HG03571 (cell line): ENCODE measurements around the gene GTSE1.

Experiments
- ATAC-seq: cut with Tn5 transposase; IDR thresholded peaks from one replicate; pipeline ENCODE4 v1.9.1; 2021; ENCODE audit not compliant: unreplicated experiment

The GTSE1 gene

DNA sequence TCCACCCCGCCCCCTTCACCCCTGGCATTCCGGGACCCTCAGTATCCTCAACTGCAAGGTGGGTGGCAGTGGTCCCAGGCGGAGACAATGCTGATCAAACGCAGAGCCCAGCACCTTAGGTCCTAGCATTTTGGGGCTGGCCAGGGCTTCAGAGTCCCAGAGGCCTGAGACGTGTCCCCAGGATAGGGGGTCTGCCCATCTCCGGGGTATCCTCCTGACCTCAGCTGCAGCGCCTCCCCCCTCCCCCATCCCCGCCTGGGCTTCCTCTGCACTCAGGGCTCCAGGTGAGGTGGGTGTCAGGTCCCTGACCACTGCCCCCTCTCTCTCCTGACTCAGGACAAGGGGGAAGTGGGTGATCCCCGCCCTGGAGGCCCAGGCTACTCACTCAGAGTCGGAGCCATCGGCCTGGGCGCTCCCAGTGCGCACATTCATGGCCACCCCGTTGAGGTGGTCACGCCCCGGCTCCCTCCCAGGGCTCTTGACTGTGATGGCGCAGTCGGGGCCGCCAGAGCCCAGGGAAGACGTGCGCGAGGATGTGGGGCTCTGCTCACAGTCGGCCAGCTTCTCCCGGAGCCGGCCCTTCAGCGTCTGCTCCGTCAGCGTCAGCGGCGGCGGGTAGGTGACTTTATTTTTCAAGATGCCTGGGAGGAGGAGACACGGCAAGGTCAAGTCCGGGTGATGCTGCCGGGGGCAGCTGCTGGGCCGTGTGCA, 67.1 kb downstream of the GTSE1 start:
- ATAC-seq = no peak

DNA sequence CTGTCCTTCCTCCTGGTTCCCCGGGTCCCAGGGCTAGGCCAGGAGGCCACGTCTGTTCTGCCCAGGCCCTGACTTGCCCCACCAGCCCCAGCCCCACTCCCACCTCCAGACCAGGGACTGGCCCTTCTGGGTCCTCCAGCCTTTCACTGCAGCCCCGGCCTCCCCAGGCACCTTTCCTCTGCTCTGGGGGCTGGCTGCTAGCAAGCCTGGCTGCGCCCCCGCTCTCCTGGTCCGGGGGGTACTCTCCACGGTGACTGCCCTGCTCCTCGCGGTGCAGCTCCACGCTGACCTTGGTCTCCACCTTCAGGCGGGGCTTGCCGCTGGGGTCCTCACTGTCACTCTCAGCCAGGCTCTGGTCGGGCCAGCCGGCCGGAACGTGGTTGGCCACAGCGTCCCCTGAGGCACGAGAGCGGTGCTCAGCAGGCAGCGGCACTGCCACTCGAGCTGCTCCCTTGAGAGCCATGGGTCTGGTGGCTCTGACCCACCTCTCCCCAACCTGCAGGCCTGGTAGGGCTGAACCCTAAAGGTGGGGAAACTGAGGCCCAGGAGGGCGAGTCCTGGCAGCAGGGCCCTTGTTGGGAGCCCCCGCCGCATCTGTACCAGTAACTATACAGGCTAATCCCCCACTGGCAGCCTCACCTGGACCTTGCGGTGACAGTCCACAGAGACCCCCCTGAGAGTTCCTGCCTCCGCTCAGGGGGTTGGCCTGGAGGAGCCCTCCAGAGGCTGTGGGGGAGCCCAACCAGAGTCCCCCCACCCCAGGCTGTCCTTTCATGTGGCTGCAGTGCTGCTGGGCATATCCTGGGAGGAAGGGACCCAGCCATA, 67.9 kb downstream of the GTSE1 start:
- no peak for ATAC-seq

GRCh38 chr22:46365166-46365624, 68.5 kb downstream of the GTSE1 start:
- ATAC-seq = no peak

DNA sequence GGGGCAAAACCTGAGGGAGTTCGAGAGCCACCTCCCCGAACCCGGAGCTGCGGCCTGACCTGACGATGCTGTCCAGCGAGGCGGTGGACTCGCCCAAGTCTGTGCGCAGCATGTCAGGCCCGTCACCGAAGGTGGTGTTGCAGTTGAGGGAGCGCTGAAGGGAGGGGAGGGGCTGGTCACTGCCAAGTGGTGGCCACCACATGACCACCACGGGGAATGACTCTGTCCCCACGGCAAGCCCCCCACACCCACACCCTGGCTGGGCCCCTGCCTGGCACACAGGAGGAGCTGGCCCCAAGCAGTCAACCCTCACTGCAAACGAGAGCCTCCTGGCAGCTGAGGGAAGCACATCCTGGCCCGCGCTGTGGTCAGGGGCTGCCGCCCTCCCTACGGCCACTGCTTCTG, 69.7 kb downstream of the GTSE1 start:
- ATAC-seq = no peak

DNA sequence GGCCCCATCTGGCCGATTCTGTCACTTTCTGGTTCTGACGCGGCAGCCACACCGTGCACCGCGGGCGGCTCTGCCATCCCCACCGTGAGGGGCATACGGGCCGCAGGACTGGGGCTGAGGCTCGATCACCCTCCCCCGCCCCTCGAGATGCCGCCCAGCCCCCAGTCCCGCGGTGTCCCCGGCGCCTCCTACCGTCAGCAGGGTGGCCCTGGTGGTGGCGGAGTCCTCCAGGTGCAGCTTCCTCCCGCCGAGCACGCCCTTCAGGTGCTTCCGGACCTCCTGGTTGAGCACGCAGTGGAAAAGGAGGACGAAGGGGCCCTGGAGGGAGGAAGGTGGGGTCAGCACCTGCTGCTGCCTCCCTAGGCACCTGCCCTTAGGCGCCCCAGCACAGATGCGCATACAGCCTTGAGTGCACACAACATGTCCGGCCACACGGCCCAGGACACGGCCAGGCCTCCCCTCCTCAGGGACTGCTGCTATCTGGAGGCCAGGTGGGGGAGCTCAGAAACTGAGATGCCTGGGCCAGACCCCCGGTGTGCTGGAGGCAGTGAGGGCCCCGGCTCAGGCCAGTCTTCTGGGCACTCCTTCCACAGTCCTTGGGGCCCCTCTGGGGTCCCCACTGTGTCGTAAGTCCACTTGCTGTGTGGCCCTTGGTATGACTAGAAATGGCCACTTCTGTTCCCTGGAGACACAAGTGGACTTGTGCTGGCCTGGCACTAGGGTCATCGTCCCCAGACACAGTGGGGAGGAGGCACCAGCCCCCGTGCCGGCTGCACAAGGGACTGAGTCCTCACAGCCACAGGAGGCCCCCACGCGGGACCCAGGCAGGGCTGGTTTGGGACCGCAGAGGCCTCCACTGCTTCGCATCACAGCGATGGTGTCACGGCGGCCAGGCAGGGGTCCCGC, 70.4 kb downstream of the GTSE1 start:
- no peak for ATAC-seq

DNA sequence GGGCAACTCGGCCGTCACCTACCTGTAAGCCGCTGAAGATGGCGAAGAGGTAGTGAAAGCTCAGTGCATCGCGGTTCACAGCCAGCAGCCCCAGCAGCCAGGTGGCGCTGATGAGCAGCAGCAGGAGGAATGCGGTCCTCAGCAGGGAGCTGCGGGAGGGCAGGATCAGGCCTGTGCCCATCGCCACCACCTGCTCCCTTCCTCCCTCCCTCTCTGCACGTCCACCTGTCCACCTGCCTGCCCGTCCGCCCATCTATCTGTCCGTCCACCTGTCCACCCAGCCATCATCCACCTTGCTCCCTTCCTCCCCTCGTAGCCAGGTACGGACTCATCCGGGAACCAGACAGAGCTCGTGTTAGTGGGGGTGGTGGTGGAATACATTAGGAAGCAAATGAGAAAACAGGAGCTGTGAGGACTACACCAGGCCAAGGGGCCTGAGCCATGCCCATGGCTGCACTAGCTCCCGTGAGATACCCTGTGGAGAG, 71.1 kb downstream of the GTSE1 start:
- no peak for ATAC-seq

DNA sequence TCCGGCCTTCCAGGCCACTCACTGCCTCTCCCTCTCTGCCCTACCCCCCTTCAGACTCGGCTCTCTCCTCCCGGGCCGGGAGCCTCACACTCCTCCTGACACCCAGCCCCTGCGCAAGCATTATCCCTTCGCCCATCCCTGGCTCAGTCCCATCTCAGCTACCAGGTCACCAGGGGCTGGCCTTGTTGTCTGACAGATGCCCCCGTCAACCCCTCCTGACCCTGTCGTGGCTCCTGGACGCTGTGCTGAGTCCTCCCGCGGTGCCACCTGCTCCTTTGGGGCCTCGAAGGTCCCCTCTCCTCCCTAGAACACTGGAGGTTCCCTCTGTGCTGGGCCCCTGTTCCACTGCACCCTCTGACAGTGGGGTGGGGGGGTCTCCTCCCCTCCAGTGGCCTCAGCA, 71.8 kb downstream of the GTSE1 start:
- no peak for ATAC-seq

DNA sequence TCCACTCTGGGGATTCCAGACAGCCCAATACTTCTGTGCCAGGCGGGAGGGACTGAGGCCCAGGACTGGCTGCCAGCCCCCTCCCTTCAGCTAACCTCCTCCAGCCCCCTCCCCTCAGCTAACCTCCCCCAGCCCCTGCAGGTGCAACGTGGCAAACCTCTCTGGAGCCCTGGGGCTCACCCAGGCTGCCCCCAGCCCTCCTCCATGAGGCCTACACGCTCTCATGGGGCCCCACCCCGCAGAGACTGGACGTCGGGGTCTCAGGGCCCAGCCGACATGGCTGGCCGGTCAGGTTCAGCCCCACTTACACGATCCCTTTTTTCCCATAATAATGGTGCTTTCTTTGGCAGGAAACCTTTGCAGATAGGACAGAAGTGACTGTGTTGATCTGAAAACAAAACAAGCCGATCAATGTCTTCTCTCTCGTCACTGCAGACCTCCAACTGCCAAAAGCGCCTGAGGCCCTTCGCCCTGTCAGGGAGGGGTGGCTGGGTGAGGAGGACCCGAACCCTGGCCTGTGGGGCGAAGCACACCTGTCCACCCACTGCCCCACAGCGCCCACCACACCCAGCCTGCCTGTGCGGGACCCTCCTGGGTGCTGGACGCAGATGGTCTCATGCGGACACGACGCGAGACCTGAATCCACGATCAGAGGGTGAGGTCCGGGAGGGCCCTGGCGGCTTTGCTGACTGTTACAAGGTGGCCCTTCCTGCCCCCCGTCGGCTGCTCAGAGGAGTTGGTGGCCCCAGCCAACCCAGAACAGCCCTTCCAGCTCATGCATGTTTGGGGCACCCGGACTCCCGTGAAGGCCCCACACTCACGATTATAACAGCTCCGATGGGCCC, 72.4 kb downstream of the GTSE1 start:
- no peak for ATAC-seq

DNA sequence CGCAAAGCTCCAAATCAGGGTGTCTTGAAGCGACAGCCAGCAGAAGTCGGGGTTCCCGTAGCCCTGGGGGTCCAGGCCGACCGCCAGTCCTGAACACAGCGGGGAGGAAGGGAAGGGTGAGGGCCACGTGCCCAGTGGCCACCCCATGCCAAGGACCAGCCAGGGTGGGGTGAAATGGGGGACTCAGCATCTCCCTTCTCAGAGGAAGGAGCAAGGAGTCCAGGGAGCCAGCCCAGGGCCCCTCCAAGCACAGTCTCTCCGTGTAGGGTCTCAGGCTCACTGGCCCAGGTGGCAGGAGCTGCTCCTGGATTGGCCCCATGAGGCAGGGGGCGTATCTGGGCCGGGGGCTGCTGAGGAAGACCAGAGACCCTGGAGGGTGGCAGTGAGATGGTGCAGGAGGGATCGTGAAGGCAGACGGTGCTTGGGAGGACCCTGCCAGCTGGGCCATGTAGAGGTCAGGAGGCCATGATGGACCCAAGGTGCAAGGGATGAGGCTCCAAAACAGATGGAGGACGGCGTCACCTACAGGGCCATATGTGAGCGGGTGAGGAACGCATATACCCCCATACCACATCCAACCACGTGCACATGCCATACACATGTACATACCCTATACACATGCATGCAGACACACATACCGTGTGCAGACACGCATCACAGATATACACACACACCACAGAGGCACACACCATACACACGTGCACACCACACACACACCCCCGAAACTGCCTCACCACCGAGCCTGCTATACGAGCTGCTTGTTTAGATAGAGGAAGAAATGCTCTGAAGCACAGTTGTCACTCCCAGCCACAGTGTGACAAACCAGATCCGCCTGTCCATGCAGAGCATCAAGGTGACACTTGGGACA, 73.3 kb downstream of the GTSE1 start:
- ATAC-seq = no peak

- no peak for ATAC-seq
Observed at GRCh38 chr22:46370584-46371291, 74.1 kb downstream of the GTSE1 start.

GRCh38 chr22:46371623-46372226, 75.1 kb downstream of the GTSE1 start:
- no peak for ATAC-seq

DNA sequence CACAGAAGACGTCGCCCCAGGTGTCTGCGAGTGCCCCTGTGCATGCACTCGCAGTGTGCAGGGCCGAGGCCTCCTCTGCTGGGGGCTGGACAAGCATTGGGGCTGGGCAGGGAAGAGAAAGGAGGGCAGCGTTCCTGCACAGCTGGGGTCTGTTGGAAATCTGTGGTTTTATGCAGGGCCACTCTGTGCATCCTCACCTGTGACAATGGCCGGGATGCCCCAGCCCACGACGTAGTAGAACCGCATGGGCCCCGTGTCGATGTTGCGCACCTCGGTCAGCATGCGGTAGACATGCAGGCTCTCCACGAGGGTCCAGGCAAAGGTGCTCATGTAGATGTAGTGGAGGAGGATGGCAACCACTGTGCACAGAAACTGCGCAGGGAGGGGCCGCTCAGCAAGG, 76.0 kb downstream of the GTSE1 start:
- ATAC-seq = no peak

GRCh38 chr22:46373159-46373558, 76.5 kb downstream of the GTSE1 start:
- ATAC-seq = no peak

- no peak for ATAC-seq
Observed at GRCh38 chr22:46373921-46374662, 77.4 kb downstream of the GTSE1 start.

DNA sequence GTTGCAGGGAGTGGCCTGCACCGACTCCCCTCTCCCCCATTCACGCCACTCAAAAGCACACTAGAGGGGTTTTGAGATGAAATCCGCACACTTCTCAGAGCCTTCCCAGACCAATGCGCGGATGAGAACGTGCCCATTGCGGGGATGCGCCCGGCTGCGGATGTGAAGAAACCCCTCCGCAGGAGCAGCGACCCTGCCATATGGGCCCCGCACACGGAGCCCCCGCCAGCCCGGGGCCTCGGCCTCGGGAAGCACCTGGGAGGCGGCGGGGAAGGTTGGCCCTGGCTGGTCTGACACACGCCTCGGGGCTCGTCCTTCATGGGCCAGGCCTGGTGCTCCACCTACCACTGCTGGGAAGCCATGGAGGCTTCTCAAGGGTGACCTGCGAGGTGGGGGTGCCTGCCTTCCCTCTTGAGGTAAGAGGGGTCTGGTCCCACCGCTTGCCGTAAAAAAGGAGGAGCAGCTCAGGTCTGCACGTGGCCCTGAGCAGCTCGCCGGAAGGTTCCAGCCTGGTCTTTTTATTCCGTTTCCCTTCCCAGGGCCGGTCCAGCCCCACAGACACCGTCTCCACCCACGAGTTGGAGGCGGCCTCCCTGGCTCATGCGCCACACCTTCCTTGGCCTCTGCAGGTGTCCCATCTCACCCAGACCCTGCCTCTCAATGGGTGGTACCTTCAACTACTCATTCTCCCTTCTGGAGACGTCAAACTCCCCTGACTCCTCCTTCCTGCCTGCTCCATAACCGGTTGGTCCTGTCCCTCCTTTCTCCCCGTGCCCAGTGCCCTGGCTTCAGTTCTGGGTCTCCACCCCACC, 78.2 kb downstream of the GTSE1 start:
- no peak for ATAC-seq

DNA sequence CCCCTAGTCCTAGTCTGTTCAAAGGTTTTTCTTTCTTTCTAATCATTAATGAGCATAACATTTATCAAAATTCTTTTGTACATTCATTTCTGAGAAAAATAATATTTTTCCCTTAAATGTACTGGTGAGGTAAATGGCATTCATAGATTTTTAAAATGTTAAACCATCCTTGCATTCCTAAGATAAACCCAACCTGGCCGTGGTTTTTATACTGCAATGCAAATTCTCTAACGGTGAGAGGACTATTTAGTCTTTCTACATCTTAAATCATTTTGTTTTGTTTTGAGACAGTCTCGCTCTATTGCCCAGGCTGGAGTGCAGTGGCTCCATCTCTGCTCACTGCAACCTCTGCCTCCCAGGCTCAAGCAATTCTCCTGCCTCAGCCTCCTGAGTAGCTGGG, 79.4 kb downstream of the GTSE1 start:
- no peak for ATAC-seq
